ENCODE results near the gene ZFP36L2.

DNA sequence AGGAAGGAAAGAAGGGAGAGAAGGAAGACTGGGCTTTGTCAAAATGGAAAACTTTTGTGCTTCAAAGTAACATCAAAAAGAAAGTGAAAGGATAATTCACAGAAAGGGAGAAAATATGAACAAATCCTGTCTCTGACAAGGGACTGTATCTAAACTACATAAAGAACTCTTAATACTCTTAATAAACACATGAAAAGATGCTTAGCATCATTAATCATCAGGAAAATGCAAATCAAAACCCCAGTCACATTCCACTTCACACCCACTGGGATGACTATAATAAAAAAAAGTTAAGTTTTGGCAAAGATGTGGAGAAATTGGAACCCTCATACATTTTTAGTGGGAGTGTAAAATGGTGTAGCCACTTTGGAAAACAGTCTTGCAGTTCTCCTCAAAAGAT is 11.8 kb upstream of the ZFP36L2 start:
- TF ChIP-seq POLR2A (IDR thresholded peaks at IDR 0.05) (no peak), EP300 (IDR thresholded peaks at IDR 0.05) (no peak)
- TF ChIP-seq, protein P1, sequence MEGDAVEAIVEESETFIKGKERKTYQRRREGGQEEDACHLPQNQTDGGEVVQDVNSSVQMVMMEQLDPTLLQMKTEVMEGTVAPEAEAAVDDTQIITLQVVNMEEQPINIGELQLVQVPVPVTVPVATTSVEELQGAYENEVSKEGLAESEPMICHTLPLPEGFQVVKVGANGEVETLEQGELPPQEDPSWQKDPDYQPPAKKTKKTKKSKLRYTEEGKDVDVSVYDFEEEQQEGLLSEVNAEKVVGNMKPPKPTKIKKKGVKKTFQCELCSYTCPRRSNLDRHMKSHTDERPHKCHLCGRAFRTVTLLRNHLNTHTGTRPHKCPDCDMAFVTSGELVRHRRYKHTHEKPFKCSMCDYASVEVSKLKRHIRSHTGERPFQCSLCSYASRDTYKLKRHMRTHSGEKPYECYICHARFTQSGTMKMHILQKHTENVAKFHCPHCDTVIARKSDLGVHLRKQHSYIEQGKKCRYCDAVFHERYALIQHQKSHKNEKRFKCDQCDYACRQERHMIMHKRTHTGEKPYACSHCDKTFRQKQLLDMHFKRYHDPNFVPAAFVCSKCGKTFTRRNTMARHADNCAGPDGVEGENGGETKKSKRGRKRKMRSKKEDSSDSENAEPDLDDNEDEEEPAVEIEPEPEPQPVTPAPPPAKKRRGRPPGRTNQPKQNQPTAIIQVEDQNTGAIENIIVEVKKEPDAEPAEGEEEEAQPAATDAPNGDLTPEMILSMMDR (IDR thresholded peaks at IDR 0.05): no peak

Data from tibial nerve (tissue), 4 donors.